ENCODE results near the gene PSTK. TPM values are rescaled to one million over a fixed set of nuclear protein-coding genes. Genes with fewer than 3 reads are reported as not detected.

PSTK gene
- total and polyA plus RNA-seq, 10 of the 15 experiments (the other 5 are each of a cell fraction or from before 2014, with no cell fraction given) = 1.8 to 7.1 (median 3.4) TPM

GRCh38 chr10:123008355-123009104 is 28.3 kb downstream of the PSTK start, which contains the start of the genes ACADSB and IKZF5 (continued):
- 0 out of 2 replicates have a peak, but pooled peaks have one; percentile 40 for TF ChIP-seq NR2F1 (conservative IDR thresholded peaks at IDR 0.05)
- TF ChIP-seq LARP7 (IDR thresholded peaks at IDR 0.05) = peak; percentile 35; the same call in 1 of the 2 replicates
- TF ChIP-seq CREM (IDR thresholded peaks at IDR 0.05; ENCODE audit: low read depth) = peak; percentile 79
- no peak for TF ChIP-seq SIN3A (IDR thresholded peaks at IDR 0.05; ENCODE audit: low read depth, low read length)
- TF ChIP-seq RAD51 (IDR thresholded peaks at IDR 0.05) = no peak
- no peak for TF ChIP-seq CBX3 (IDR thresholded peaks at IDR 0.05; ENCODE audit: borderline replicate concordance, low read depth)
- no peak for TF ChIP-seq FOXM1 (IDR thresholded peaks at IDR 0.05; ENCODE audit: low read depth, low read length)
- no peak for TF ChIP-seq ZNF274 (IDR thresholded peaks at IDR 0.05; ENCODE audit: insufficient read depth, insufficient read length)
- TF ChIP-seq, protein P1, sequence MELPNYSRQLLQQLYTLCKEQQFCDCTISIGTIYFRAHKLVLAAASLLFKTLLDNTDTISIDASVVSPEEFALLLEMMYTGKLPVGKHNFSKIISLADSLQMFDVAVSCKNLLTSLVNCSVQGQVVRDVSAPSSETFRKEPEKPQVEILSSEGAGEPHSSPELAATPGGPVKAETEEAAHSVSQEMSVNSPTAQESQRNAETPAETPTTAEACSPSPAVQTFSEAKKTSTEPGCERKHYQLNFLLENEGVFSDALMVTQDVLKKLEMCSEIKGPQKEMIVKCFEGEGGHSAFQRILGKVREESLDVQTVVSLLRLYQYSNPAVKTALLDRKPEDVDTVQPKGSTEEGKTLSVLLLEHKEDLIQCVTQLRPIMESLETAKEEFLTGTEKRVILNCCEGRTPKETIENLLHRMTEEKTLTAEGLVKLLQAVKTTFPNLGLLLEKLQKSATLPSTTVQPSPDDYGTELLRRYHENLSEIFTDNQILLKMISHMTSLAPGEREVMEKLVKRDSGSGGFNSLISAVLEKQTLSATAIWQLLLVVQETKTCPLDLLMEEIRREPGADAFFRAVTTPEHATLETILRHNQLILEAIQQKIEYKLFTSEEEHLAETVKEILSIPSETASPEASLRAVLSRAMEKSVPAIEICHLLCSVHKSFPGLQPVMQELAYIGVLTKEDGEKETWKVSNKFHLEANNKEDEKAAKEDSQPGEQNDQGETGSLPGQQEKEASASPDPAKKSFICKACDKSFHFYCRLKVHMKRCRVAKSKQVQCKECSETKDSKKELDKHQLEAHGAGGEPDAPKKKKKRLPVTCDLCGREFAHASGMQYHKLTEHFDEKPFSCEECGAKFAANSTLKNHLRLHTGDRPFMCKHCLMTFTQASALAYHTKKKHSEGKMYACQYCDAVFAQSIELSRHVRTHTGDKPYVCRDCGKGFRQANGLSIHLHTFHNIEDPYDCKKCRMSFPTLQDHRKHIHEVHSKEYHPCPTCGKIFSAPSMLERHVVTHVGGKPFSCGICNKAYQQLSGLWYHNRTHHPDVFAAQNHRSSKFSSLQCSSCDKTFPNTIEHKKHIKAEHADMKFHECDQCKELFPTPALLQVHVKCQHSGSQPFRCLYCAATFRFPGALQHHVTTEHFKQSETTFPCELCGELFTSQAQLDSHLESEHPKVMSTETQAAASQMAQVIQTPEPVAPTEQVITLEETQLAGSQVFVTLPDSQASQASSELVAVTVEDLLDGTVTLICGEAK (IDR thresholded peaks at IDR 0.05; ENCODE audit: borderline replicate concordance) = no peak; the same call in 1 of the 2 replicates
- peak; percentile 65 for TF ChIP-seq SP1 (IDR thresholded peaks at IDR 0.05; ENCODE audit: low read depth, low read length)
- no peak for TF ChIP-seq ATF2 (IDR thresholded peaks at IDR 0.05; ENCODE audit: low read length)
- TF ChIP-seq ZNF592 (IDR thresholded peaks at IDR 0.05) = peak; percentile 92; the same call in 1 of the 2 replicates
- TF ChIP-seq, protein P2, sequence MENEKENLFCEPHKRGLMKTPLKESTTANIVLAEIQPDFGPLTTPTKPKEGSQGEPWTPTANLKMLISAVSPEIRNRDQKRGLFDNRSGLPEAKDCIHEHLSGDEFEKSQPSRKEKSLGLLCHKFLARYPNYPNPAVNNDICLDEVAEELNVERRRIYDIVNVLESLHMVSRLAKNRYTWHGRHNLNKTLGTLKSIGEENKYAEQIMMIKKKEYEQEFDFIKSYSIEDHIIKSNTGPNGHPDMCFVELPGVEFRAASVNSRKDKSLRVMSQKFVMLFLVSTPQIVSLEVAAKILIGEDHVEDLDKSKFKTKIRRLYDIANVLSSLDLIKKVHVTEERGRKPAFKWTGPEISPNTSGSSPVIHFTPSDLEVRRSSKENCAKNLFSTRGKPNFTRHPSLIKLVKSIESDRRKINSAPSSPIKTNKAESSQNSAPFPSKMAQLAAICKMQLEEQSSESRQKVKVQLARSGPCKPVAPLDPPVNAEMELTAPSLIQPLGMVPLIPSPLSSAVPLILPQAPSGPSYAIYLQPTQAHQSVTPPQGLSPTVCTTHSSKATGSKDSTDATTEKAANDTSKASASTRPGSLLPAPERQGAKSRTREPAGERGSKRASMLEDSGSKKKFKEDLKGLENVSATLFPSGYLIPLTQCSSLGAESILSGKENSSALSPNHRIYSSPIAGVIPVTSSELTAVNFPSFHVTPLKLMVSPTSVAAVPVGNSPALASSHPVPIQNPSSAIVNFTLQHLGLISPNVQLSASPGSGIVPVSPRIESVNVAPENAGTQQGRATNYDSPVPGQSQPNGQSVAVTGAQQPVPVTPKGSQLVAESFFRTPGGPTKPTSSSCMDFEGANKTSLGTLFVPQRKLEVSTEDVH (IDR thresholded peaks at IDR 0.05; ENCODE audit: low read depth, partially characterized antibody) = no peak
- TF ChIP-seq TBL1XR1 (IDR thresholded peaks at IDR 0.05; ENCODE audit: low read depth, low read length) = no peak
- TF ChIP-seq MEF2B (IDR thresholded peaks at IDR 0.05; ENCODE audit: partially characterized antibody, poor library complexity, severe bottlenecking) = peak; percentile 20
- no peak for TF ChIP-seq EZH2 (IDR thresholded peaks at IDR 0.05; ENCODE audit: borderline replicate concordance, control insufficient read depth, low read depth, low read length)

All from GM12878 (cell line).